WTC11 (cell line): Measurements from ENCODE around the gene BCAS1.

Source experiments
- ATF1 ChIP-seq: sonication (generic); formaldehyde crosslinking; IDR thresholded peaks from 2 replicates; pipeline ENCODE4 v1.8.1; 2023; ENCODE audit warnings: mild to moderate bottlenecking, moderate library complexity, missing genetic modification reagents
- CTCF ChIP-seq: fragments of 200-600 bp; IDR thresholded peaks from 2 replicates; pipeline ENCODE4 v1.8.0; 2022; ENCODE audit warnings: antibody characterized with exemption
- SMAD4 ChIP-seq: sonication (generic); formaldehyde crosslinking; IDR thresholded peaks from 2 replicates; pipeline ENCODE4 v1.8.0; 2022; ENCODE audit warnings: mild to moderate bottlenecking, missing genetic modification reagents
- SP1 ChIP-seq: sonication (generic); formaldehyde crosslinking; conservative IDR thresholded peaks from 2 replicates; pipeline ENCODE4 v1.8.1; 2022; ENCODE audit warnings: missing genetic modification reagents
- TF ChIP-seq, protein P1 (sequence below): sonication (generic); formaldehyde crosslinking; IDR thresholded peaks from 2 replicates; pipeline ENCODE4 v1.8.0; 2022; ENCODE audit warnings: mild to moderate bottlenecking, missing genetic modification reagents
- TF ChIP-seq, protein P2 (sequence below): sonication (generic); formaldehyde crosslinking; IDR thresholded peaks from 2 replicates; pipeline ENCODE4 v1.8.1; 2022; ENCODE audit warnings: missing genetic modification reagents, borderline replicate concordance
- TF ChIP-seq, protein P3 (sequence below): sonication (generic); formaldehyde crosslinking; IDR thresholded peaks from 2 replicates; pipeline ENCODE4 v1.8.0; 2023; ENCODE audit warnings: mild to moderate bottlenecking, missing genetic modification reagents

- TF ChIP-seq, protein P1, sequence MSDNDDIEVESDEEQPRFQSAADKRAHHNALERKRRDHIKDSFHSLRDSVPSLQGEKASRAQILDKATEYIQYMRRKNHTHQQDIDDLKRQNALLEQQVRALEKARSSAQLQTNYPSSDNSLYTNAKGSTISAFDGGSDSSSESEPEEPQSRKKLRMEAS: no peak
- TF ChIP-seq CTCF: no peak
- no peak for TF ChIP-seq SP1 (CRISPR knock-in tag)
- TF ChIP-seq SMAD4: no peak
- TF ChIP-seq, protein P2, sequence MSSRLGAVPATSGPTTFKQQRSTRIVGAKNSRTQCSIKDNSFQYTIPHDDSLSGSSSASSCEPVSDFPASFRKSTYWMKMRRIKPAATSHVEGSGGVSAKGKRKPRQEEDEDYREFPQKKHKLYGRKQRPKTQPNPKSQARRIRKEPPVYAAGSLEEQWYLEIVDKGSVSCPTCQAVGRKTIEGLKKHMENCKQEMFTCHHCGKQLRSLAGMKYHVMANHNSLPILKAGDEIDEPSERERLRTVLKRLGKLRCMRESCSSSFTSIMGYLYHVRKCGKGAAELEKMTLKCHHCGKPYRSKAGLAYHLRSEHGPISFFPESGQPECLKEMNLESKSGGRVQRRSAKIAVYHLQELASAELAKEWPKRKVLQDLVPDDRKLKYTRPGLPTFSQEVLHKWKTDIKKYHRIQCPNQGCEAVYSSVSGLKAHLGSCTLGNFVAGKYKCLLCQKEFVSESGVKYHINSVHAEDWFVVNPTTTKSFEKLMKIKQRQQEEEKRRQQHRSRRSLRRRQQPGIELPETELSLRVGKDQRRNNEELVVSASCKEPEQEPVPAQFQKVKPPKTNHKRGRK (CRISPR knock-in tag): no peak
- TF ChIP-seq, protein P3, sequence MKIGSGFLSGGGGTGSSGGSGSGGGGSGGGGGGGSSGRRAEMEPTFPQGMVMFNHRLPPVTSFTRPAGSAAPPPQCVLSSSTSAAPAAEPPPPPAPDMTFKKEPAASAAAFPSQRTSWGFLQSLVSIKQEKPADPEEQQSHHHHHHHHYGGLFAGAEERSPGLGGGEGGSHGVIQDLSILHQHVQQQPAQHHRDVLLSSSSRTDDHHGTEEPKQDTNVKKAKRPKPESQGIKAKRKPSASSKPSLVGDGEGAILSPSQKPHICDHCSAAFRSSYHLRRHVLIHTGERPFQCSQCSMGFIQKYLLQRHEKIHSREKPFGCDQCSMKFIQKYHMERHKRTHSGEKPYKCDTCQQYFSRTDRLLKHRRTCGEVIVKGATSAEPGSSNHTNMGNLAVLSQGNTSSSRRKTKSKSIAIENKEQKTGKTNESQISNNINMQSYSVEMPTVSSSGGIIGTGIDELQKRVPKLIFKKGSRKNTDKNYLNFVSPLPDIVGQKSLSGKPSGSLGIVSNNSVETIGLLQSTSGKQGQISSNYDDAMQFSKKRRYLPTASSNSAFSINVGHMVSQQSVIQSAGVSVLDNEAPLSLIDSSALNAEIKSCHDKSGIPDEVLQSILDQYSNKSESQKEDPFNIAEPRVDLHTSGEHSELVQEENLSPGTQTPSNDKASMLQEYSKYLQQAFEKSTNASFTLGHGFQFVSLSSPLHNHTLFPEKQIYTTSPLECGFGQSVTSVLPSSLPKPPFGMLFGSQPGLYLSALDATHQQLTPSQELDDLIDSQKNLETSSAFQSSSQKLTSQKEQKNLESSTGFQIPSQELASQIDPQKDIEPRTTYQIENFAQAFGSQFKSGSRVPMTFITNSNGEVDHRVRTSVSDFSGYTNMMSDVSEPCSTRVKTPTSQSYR (CRISPR knock-in tag): no peak
- no peak for TF ChIP-seq ATF1
Observed at GRCh38 chr20:53980031-53980465, 90.3 kb downstream of the BCAS1 start.
